ENCODE results near the gene L3MBTL2. TPM values are rescaled to one million over a fixed set of nuclear protein-coding genes. Genes with fewer than 3 reads are reported as not detected.
"Not testable (repeated sequence)": the region's sequence is repeated elsewhere in the genome, so short reads cannot be mapped to it uniquely, and the experiment has no call there.

The L3MBTL2 gene
- polyA plus RNA-seq, 3 donors, result 13.6 to 15.2 (median 14.0) TPM

DNA sequence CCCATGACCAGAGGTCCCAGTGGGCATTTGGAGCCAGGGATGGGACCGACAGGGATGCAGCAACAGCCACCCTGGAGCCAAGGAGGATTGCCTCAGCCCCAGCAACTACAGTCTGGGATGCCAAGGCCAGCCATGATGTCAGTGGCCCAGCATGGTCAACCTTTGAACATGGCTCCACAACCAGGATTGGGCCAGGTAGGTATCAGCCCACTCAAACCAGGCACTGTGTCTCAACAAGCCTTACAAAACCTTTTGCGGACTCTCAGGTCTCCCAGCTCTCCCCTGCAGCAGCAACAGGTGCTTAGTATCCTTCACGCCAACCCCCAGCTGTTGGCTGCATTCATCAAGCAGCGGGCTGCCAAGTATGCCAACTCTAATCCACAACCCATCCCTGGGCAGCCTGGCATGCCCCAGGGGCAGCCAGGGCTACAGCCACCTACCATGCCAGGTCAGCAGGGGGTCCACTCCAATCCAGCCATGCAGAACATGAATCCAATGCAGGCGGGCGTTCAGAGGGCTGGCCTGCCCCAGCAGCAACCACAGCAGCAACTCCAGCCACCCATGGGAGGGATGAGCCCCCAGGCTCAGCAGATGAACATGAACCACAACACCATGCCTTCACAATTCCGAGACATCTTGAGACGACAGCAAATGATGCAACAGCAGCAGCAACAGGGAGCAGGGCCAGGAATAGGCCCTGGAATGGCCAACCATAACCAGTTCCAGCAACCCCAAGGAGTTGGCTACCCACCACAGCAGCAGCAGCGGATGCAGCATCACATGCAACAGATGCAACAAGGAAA is 27.3 kb upstream of the L3MBTL2 start:
- DNase-seq, result no peak
- intact Hi-C loops (cut with micrococcal nuclease), result loop anchor here in 1 of 2 donors (5.0 kb wide), 1 partner anchor 46 kb away; no protein-coding TSS in a partner anchor
- Histone ChIP-seq H3K27ac (ENCODE audit: low read depth in 1 of 2, low read length in 2 of 2) (no peak overlapping the region), H2AFZ (ENCODE audit: insufficient read depth, low read depth, low read length, poor library complexity, severe bottlenecking) (no peak overlapping the region), H3K36me3 (replicated peaks in 1 of 2; ENCODE audit: control insufficient read depth in 1 of 2, insufficient read depth in 2 of 2, low read length in 2 of 2) (peaks cover 71 to 78% of the 10 kb centered on the region in 2 donors), H3K4me2 (replicated peaks; ENCODE audit: extremely low read depth, low read length, poor library complexity, severe bottlenecking) (no peak overlapping the region), H3K79me2 (ENCODE audit: insufficient read depth, low read length) (no peaks in the 10 kb centered on the region), H3K27me3 (ENCODE audit: control insufficient read depth in 2 of 2, insufficient read depth in 2 of 2, low read length in 2 of 2) (no peaks in the 10 kb centered on the region), H3K4me1 (ENCODE audit: control insufficient read depth in 1 of 2, insufficient read depth in 2 of 2, low read length in 2 of 2) (peaks cover 8 to 9% of the 10 kb centered on the region in 2 donors), H3K9me3 (replicated peaks in 1 of 2; ENCODE audit: control insufficient read depth in 1 of 2, insufficient read depth in 1 of 2, low read length in 2 of 2) (no peaks in the 10 kb centered on the region), H3K4me3 (replicated peaks in 1 of 3; ENCODE audit: low read depth in 2 of 3, low read length in 3 of 3) (no peak overlapping the region), H3K9ac (ENCODE audit: insufficient read depth, low read length, poor library complexity, severe bottlenecking) (no peak overlapping the region), H4K20me1 (ENCODE audit: insufficient read depth, low read length) (peaks cover 87% of the 10 kb centered on the region)
- peaks cover 56 to 67% of the 10 kb centered on the region in 2 donors for H3K36me3 Mint-ChIP-seq
- peaks cover 9% of the 10 kb centered on the region for H3K4me1 Mint-ChIP-seq
- no peak overlapping the region for H3K27ac Mint-ChIP-seq
- H3K4me3 Mint-ChIP-seq, result no peak overlapping the region
- 100% methylated on average over 9 of the region's 9 CpGs for WGBS (ENCODE audit: insufficient coverage)
- TF ChIP-seq, protein P1, sequence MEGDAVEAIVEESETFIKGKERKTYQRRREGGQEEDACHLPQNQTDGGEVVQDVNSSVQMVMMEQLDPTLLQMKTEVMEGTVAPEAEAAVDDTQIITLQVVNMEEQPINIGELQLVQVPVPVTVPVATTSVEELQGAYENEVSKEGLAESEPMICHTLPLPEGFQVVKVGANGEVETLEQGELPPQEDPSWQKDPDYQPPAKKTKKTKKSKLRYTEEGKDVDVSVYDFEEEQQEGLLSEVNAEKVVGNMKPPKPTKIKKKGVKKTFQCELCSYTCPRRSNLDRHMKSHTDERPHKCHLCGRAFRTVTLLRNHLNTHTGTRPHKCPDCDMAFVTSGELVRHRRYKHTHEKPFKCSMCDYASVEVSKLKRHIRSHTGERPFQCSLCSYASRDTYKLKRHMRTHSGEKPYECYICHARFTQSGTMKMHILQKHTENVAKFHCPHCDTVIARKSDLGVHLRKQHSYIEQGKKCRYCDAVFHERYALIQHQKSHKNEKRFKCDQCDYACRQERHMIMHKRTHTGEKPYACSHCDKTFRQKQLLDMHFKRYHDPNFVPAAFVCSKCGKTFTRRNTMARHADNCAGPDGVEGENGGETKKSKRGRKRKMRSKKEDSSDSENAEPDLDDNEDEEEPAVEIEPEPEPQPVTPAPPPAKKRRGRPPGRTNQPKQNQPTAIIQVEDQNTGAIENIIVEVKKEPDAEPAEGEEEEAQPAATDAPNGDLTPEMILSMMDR (IDR thresholded peaks at IDR 0.05), result no peak
- H3K9me3 Mint-ChIP-seq, result peaks cover 0 to 2% (median 0%) of the 10 kb centered on the region in 7 donors
- H3K27me3 Mint-ChIP-seq (ENCODE audit: low read depth in 3 of 3), result no peaks in the 10 kb centered on the region

DNA sequence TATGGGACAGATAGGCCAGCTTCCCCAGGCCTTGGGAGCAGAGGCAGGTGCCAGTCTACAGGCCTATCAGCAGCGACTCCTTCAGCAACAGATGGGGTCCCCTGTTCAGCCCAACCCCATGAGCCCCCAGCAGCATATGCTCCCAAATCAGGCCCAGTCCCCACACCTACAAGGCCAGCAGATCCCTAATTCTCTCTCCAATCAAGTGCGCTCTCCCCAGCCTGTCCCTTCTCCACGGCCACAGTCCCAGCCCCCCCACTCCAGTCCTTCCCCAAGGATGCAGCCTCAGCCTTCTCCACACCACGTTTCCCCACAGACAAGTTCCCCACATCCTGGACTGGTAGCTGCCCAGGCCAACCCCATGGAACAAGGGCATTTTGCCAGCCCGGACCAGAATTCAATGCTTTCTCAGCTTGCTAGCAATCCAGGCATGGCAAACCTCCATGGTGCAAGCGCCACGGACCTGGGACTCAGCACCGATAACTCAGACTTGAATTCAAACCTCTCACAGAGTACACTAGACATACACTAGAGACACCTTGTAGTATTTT is 26.6 kb upstream of the L3MBTL2 start:
- intact Hi-C loops (cut with micrococcal nuclease), result loop anchor here in 1 of 2 donors (5.0 kb wide), 1 partner anchor 46 kb away; no protein-coding TSS in a partner anchor
- no peak overlapping the region for H3K9ac ChIP-seq (ENCODE audit: insufficient read depth, low read length, poor library complexity, severe bottlenecking)
- DNase-seq, result no peak
- peaks cover 81% of the 10 kb centered on the region for H4K20me1 ChIP-seq (ENCODE audit: insufficient read depth, low read length)
- Mint-ChIP-seq H3K27me3 (ENCODE audit: low read depth in 3 of 3) (no peaks in the 10 kb centered on the region), H3K4me1 (peaks cover 9% of the 10 kb centered on the region), H3K27ac (peak overlapping the region in 1 of 7 donors; percentile 1), H3K36me3 (peaks cover 49 to 60% of the 10 kb centered on the region in 2 donors), H3K9me3 (peaks cover 0 to 2% (median 0%) of the 10 kb centered on the region in 7 donors), H3K4me3 (no peak overlapping the region)
- no peak overlapping the region for H3K27ac ChIP-seq (ENCODE audit: low read depth in 1 of 2, low read length in 2 of 2)
- H3K36me3 ChIP-seq (replicated peaks in 1 of 2; ENCODE audit: control insufficient read depth in 1 of 2, insufficient read depth in 2 of 2, low read length in 2 of 2), result peaks cover 64 to 71% of the 10 kb centered on the region in 2 donors
- H3K4me3 ChIP-seq (replicated peaks in 1 of 3; ENCODE audit: low read depth in 2 of 3, low read length in 3 of 3), result no peak overlapping the region
- H3K4me2 ChIP-seq (replicated peaks; ENCODE audit: extremely low read depth, low read length, poor library complexity, severe bottlenecking), result no peak overlapping the region
- peaks cover 8 to 9% of the 10 kb centered on the region in 2 donors for H3K4me1 ChIP-seq (ENCODE audit: control insufficient read depth in 1 of 2, insufficient read depth in 2 of 2, low read length in 2 of 2)
- WGBS (ENCODE audit: insufficient coverage), result 84% methylated on average over 5 of the region's 8 CpGs
- no peaks in the 10 kb centered on the region for H3K9me3 ChIP-seq (replicated peaks in 1 of 2; ENCODE audit: control insufficient read depth in 1 of 2, insufficient read depth in 1 of 2, low read length in 2 of 2)
- no peaks in the 10 kb centered on the region for H3K79me2 ChIP-seq (ENCODE audit: insufficient read depth, low read length)
- H3K27me3 ChIP-seq (ENCODE audit: control insufficient read depth in 2 of 2, insufficient read depth in 2 of 2, low read length in 2 of 2), result no peaks in the 10 kb centered on the region
- TF ChIP-seq, protein P1 (IDR thresholded peaks at IDR 0.05), result no peak
- H2AFZ ChIP-seq (ENCODE audit: insufficient read depth, low read depth, low read length, poor library complexity, severe bottlenecking), result no peak overlapping the region

DNA sequence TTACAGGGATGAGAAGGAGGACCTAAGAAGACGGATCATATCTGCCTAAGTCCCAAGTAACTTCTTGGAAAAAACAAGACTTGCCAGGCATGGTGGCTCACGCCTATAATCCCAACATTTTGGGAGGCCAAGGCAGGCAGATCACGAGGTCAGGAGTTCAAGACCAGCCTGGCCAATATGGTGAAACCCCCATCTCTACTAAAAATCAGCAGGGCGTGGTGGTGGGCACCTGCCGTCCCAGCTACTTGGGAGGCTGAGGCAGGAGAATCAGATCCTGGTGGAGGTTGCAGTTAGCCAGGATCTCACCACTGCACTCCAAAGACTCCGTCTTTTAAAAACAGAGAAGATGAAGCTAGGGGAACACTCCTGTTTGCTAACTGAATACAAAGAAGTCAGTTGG is 24.8 kb upstream of the L3MBTL2 start:
- H3K79me2 ChIP-seq (ENCODE audit: insufficient read depth, low read length); H3K4me3 Mint-ChIP-seq; H3K9ac ChIP-seq (ENCODE audit: insufficient read depth, low read length, poor library complexity, severe bottlenecking); H3K4me2 ChIP-seq (replicated peaks; ENCODE audit: extremely low read depth, low read length, poor library complexity, severe bottlenecking); H3K9me3 Mint-ChIP-seq; H2AFZ ChIP-seq (ENCODE audit: insufficient read depth, low read depth, low read length, poor library complexity, severe bottlenecking); H3K27me3 Mint-ChIP-seq (ENCODE audit: low read depth in 3 of 3); intact Hi-C loops (cut with micrococcal nuclease); H3K9me3 ChIP-seq (replicated peaks in 1 of 2; ENCODE audit: control insufficient read depth in 1 of 2, insufficient read depth in 1 of 2, low read length in 2 of 2); DNase-seq; H3K27ac ChIP-seq (ENCODE audit: low read depth in 1 of 2, low read length in 2 of 2); H3K4me3 ChIP-seq (replicated peaks in 1 of 3; ENCODE audit: low read depth in 2 of 3, low read length in 3 of 3); H3K27me3 ChIP-seq (ENCODE audit: control insufficient read depth in 2 of 2, insufficient read depth in 2 of 2, low read length in 2 of 2); H3K4me1 Mint-ChIP-seq; H3K4me1 ChIP-seq (ENCODE audit: control insufficient read depth in 1 of 2, insufficient read depth in 2 of 2, low read length in 2 of 2): not testable (repeated sequence)
- peaks cover 36 to 41% of the 10 kb centered on the region in 2 donors for H3K36me3 Mint-ChIP-seq
- Histone ChIP-seq H4K20me1 (ENCODE audit: insufficient read depth, low read length) (peaks cover 63% of the 10 kb centered on the region), H3K36me3 (replicated peaks in 1 of 2; ENCODE audit: control insufficient read depth in 1 of 2, insufficient read depth in 2 of 2, low read length in 2 of 2) (peaks cover 46 to 52% of the 10 kb centered on the region in 2 donors)
- WGBS (ENCODE audit: insufficient coverage), result 100% methylated on average over 3 of the region's 6 CpGs
- H3K27ac Mint-ChIP-seq, result peak overlapping the region in 6 of 7 donors; percentile 25 to 80 (median 52)

All from CD14-positive monocyte (primary cell).